ENCODE results near the gene SMAD3.

Gene SMAD3

DNA sequence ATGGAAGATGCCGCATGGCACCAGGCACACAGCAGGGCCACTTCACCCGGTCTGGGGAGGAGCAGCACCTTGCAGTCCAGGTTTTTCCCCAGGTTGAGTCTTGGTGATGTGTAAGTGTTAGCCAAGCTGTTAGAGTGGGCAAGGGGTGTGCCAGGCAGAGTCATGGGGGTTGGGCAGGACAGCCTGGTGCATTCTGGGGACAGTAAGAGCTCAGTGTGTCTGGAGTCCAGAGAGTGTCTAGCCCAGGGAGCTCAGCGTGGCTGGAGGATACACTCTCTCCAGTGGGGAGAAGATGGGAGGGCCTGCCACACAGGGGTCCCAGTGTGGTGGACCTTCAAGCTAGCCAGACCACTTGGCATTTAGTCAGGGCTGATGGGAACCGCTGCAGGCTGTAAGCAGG, 101.7 kb downstream of the SMAD3 start:
- ChIA-PET CTCF (interaction anchor here (1.1 to 1.4 kb wide), 2 partner anchors 19 to 220 kb away, joined by 3 to 4 read pairs; no protein-coding TSS in a partner anchor), POLR2A (no interaction called here)
- DNase-seq, result no peak
- no peak overlapping the region for H3K27ac ChIP-seq (ENCODE audit: insufficient read depth in 1 of 2, low read depth in 1 of 2, low read length in 2 of 2, poor library complexity in 1 of 2, severe bottlenecking in 2 of 2)
- H3K9me3 ChIP-seq (ENCODE audit: control extremely low read depth in 1 of 5, control insufficient read depth in 4 of 5, insufficient read depth in 2 of 5, low read depth in 1 of 5, low read length in 4 of 5), result no peaks in the 10 kb centered on the region
- H3K36me3 ChIP-seq (ENCODE audit: control insufficient read depth in 4 of 4, insufficient read depth in 4 of 4, low read length in 3 of 4), result peaks cover 3 to 69% (median 30%) of the 10 kb centered on the region in 4 experiments
- H3K27me3 ChIP-seq (replicated peaks in 2 of 5; ENCODE audit: control insufficient read depth in 4 of 5, insufficient read depth in 5 of 5, low read length in 4 of 5), result no peaks in the 10 kb centered on the region
- no peaks in the 10 kb centered on the region for H3K4me1 ChIP-seq (ENCODE audit: control extremely low read depth in 1 of 4, control insufficient read depth in 4 of 4, insufficient read depth in 4 of 4, low read length in 3 of 4)
- no peak overlapping the region for H3K4me3 ChIP-seq (ENCODE audit: control insufficient read depth in 1 of 7, extremely low read depth in 1 of 7, insufficient read depth in 4 of 7, low read depth in 2 of 7, low read length in 6 of 7)
- WGBS (ENCODE audit: insufficient coverage), result 92% methylated on average over 4 of the region's 4 CpGs

- ChIA-PET CTCF (interaction anchor here (1.3 kb wide), 1 partner anchor 70 kb away, joined by 3 read pairs; no protein-coding TSS in a partner anchor), POLR2A (no interaction called here)
- no peaks in the 10 kb centered on the region for H3K4me1 ChIP-seq (ENCODE audit: control extremely low read depth in 1 of 4, control insufficient read depth in 4 of 4, insufficient read depth in 4 of 4, low read length in 3 of 4)
- 90% methylated on average over 5 of the region's 6 CpGs for WGBS (ENCODE audit: insufficient coverage)
- DNase-seq, result no peak
- H3K4me3 ChIP-seq (ENCODE audit: control insufficient read depth in 1 of 7, extremely low read depth in 1 of 7, insufficient read depth in 4 of 7, low read depth in 2 of 7, low read length in 6 of 7), result no peak overlapping the region
- peaks cover 3 to 82% (median 38%) of the 10 kb centered on the region in 4 experiments for H3K36me3 ChIP-seq (ENCODE audit: control insufficient read depth in 4 of 4, insufficient read depth in 4 of 4, low read length in 3 of 4)
- H3K27me3 ChIP-seq (replicated peaks in 2 of 5; ENCODE audit: control insufficient read depth in 4 of 5, insufficient read depth in 5 of 5, low read length in 4 of 5), result no peaks in the 10 kb centered on the region
- H3K27ac ChIP-seq (ENCODE audit: insufficient read depth in 1 of 2, low read depth in 1 of 2, low read length in 2 of 2, poor library complexity in 1 of 2, severe bottlenecking in 2 of 2), result no peak overlapping the region
- H3K9me3 ChIP-seq (ENCODE audit: control extremely low read depth in 1 of 5, control insufficient read depth in 4 of 5, insufficient read depth in 2 of 5, low read depth in 1 of 5, low read length in 4 of 5), result no peaks in the 10 kb centered on the region
Measured at GRCh38 chr15:67168694-67169093, 103.3 kb downstream of the SMAD3 start.

GRCh38 chr15:67170143-67170925, 104.9 kb downstream of the SMAD3 start:
- Histone ChIP-seq H3K4me3 (ENCODE audit: control insufficient read depth in 1 of 7, extremely low read depth in 1 of 7, insufficient read depth in 4 of 7, low read depth in 2 of 7, low read length in 6 of 7) (no peak overlapping the region), H3K9me3 (ENCODE audit: control extremely low read depth in 1 of 5, control insufficient read depth in 4 of 5, insufficient read depth in 2 of 5, low read depth in 1 of 5, low read length in 4 of 5) (no peaks in the 10 kb centered on the region), H3K27ac (ENCODE audit: insufficient read depth in 1 of 2, low read depth in 1 of 2, low read length in 2 of 2, poor library complexity in 1 of 2, severe bottlenecking in 2 of 2) (no peak overlapping the region), H3K27me3 (replicated peaks in 2 of 5; ENCODE audit: control insufficient read depth in 4 of 5, insufficient read depth in 5 of 5, low read length in 4 of 5) (no peaks in the 10 kb centered on the region), H3K4me1 (ENCODE audit: control extremely low read depth in 1 of 4, control insufficient read depth in 4 of 4, insufficient read depth in 4 of 4, low read length in 3 of 4) (peaks cover 0 to 3% (median under 1%) of the 10 kb centered on the region in 4 experiments), H3K36me3 (ENCODE audit: control insufficient read depth in 4 of 4, insufficient read depth in 4 of 4, low read length in 3 of 4) (peaks cover 3 to 87% (median 44%) of the 10 kb centered on the region in 4 experiments)
- WGBS (ENCODE audit: insufficient coverage), result 94% methylated on average over 8 of the region's 12 CpGs
- CTCF ChIA-PET, result interaction anchor here (1.2 kb wide), 1 partner anchor 27 kb away, joined by 3 read pairs; no protein-coding TSS in a partner anchor
- DNase-seq, result no peak
- POLR2A ChIA-PET, result no interaction called here

DNA sequence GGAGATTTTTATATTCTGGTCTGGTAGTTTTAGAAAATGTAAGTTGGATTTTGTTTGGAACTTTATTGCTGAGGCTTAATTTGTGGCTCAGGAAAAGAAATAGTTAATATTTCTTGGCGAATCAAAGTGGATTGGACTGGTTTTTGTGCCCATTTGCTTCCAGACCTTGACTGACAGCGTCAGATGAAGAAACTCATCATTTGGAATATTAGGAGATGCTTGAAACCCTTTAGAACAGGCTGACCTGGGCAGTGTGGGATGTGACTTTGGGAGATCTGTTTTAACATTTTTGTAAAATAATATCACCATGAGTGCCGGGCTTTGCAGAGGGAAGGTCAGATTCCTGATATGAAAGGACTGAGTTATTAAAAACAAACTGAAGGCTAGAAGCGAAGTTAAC, 106.1 kb downstream of the SMAD3 start:
- H3K9me3 ChIP-seq (ENCODE audit: control extremely low read depth in 1 of 5, control insufficient read depth in 4 of 5, insufficient read depth in 2 of 5, low read depth in 1 of 5, low read length in 4 of 5), result no peaks in the 10 kb centered on the region
- POLR2A ChIA-PET, result no interaction called here
- no peak overlapping the region for H3K27ac ChIP-seq (ENCODE audit: insufficient read depth in 1 of 2, low read depth in 1 of 2, low read length in 2 of 2, poor library complexity in 1 of 2, severe bottlenecking in 2 of 2)
- no peaks in the 10 kb centered on the region for H3K27me3 ChIP-seq (replicated peaks in 2 of 5; ENCODE audit: control insufficient read depth in 4 of 5, insufficient read depth in 5 of 5, low read length in 4 of 5)
- CTCF ChIA-PET, result no interaction called here
- peaks cover 0 to 13% (median 5%) of the 10 kb centered on the region in 4 experiments for H3K4me1 ChIP-seq (ENCODE audit: control extremely low read depth in 1 of 4, control insufficient read depth in 4 of 4, insufficient read depth in 4 of 4, low read length in 3 of 4)
- no peak overlapping the region for H3K4me3 ChIP-seq (ENCODE audit: control insufficient read depth in 1 of 7, extremely low read depth in 1 of 7, insufficient read depth in 4 of 7, low read depth in 2 of 7, low read length in 6 of 7)
- DNase-seq, result no peak
- WGBS (ENCODE audit: insufficient coverage), result 96% methylated on average over 4 of the region's 4 CpGs
- peaks cover 3 to 86% (median 39%) of the 10 kb centered on the region in 4 experiments for H3K36me3 ChIP-seq (ENCODE audit: control insufficient read depth in 4 of 4, insufficient read depth in 4 of 4, low read length in 3 of 4)

DNA sequence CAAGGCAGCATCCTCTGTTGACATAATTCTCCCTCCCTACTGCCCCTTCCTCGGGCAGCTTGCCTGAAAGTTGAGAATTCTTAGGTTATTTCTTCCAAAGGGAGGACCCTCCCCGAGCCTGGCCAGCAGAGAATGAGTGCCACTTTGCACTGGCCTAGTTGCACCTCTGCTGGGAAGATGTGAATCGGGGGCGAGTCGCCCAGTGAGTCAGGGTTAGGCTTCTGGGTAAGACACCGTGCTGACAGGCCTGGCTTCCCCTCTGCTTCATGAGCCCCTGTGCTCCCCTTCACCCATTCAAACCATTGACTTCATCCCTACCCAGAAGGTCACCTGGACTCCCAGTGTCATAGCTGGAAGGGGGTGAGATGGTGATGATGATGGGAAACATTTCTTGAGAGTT, 106.8 kb downstream of the SMAD3 start:
- no peaks in the 10 kb centered on the region for H3K9me3 ChIP-seq (ENCODE audit: control extremely low read depth in 1 of 5, control insufficient read depth in 4 of 5, insufficient read depth in 2 of 5, low read depth in 1 of 5, low read length in 4 of 5)
- DNase-seq, result no peak
- H3K27me3 ChIP-seq (replicated peaks in 2 of 5; ENCODE audit: control insufficient read depth in 4 of 5, insufficient read depth in 5 of 5, low read length in 4 of 5), result no peaks in the 10 kb centered on the region
- 96% methylated on average over 5 of the region's 6 CpGs for WGBS (ENCODE audit: insufficient coverage)
- CTCF ChIA-PET, result no interaction called here
- POLR2A ChIA-PET, result no interaction called here
- H3K36me3 ChIP-seq (ENCODE audit: control insufficient read depth in 4 of 4, insufficient read depth in 4 of 4, low read length in 3 of 4), result peaks cover 0 to 83% (median 32%) of the 10 kb centered on the region in 4 experiments
- peaks cover 0 to 15% (median 5%) of the 10 kb centered on the region in 4 experiments for H3K4me1 ChIP-seq (ENCODE audit: control extremely low read depth in 1 of 4, control insufficient read depth in 4 of 4, insufficient read depth in 4 of 4, low read length in 3 of 4)
- H3K4me3 ChIP-seq (ENCODE audit: control insufficient read depth in 1 of 7, extremely low read depth in 1 of 7, insufficient read depth in 4 of 7, low read depth in 2 of 7, low read length in 6 of 7), result no peak overlapping the region
- H3K27ac ChIP-seq (ENCODE audit: insufficient read depth in 1 of 2, low read depth in 1 of 2, low read length in 2 of 2, poor library complexity in 1 of 2, severe bottlenecking in 2 of 2), result no peak overlapping the region

DNA sequence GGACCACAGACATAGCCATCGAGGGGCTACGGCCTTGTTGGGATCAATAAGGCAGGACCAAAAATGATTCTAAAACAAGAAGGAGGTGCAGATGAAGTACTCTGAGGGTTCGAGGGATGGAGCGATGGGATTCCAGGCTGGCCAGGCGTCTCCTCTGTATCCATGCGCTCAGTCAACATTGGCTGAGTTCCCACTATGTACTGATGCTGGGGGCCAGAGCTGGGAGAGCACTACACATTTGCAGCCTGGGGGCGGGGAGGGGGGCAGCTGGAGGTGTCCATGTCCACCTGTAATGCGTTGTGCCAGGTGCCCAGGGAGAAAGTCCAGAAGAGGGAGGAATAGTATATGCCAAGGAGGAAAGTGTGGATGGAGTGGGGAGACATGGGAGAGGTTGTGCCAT, 107.6 kb downstream of the SMAD3 start:
- Histone ChIP-seq H3K9me3 (ENCODE audit: control extremely low read depth in 1 of 5, control insufficient read depth in 4 of 5, insufficient read depth in 2 of 5, low read depth in 1 of 5, low read length in 4 of 5) (no peaks in the 10 kb centered on the region), H3K36me3 (ENCODE audit: control insufficient read depth in 4 of 4, insufficient read depth in 4 of 4, low read length in 3 of 4) (peaks cover 0 to 74% (median 28%) of the 10 kb centered on the region in 4 experiments), H3K4me1 (ENCODE audit: control extremely low read depth in 1 of 4, control insufficient read depth in 4 of 4, insufficient read depth in 4 of 4, low read length in 3 of 4) (peaks cover 0 to 20% (median 7%) of the 10 kb centered on the region in 4 experiments), H3K27me3 (replicated peaks in 2 of 5; ENCODE audit: control insufficient read depth in 4 of 5, insufficient read depth in 5 of 5, low read length in 4 of 5) (no peaks in the 10 kb centered on the region), H3K4me3 (ENCODE audit: control insufficient read depth in 1 of 7, extremely low read depth in 1 of 7, insufficient read depth in 4 of 7, low read depth in 2 of 7, low read length in 6 of 7) (no peak overlapping the region), H3K27ac (ENCODE audit: insufficient read depth in 1 of 2, low read depth in 1 of 2, low read length in 2 of 2, poor library complexity in 1 of 2, severe bottlenecking in 2 of 2) (no peak overlapping the region)
- no peak for DNase-seq
- WGBS (ENCODE audit: insufficient coverage), result 100% methylated on average over 7 of the region's 8 CpGs
- ChIA-PET CTCF (interaction anchor here (0.9 kb wide), 1 partner anchor 122 kb away, joined by 3 read pairs; no protein-coding TSS in a partner anchor), POLR2A (no interaction called here)

DNA sequence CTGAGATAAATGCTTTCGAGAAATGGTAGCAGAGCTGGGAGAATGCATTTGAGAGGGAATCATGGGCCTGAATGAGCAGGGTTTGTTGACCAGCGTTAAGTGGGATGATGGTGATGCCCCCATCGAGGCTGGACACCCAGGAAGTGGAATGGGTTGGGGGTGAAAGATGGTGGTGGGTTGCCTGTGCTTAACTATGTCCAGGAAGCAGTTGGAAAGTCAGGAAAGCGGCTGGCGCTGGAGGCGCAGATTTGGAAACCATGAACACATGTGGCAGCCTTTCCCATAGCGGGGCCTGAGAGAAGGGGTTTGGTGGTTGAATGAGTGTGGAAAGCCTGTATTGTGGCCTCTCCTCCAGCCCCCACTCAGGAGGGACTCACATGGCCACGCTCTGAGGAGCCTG, 108.4 kb downstream of the SMAD3 start:
- Histone ChIP-seq H3K4me1 (ENCODE audit: control extremely low read depth in 1 of 4, control insufficient read depth in 4 of 4, insufficient read depth in 4 of 4, low read length in 3 of 4) (peaks cover 0 to 21% (median 7%) of the 10 kb centered on the region in 4 experiments), H3K36me3 (ENCODE audit: control insufficient read depth in 4 of 4, insufficient read depth in 4 of 4, low read length in 3 of 4) (peaks cover 0 to 70% (median 27%) of the 10 kb centered on the region in 4 experiments), H3K9me3 (ENCODE audit: control extremely low read depth in 1 of 5, control insufficient read depth in 4 of 5, insufficient read depth in 2 of 5, low read depth in 1 of 5, low read length in 4 of 5) (no peaks in the 10 kb centered on the region), H3K27ac (ENCODE audit: insufficient read depth in 1 of 2, low read depth in 1 of 2, low read length in 2 of 2, poor library complexity in 1 of 2, severe bottlenecking in 2 of 2) (no peak overlapping the region), H3K27me3 (replicated peaks in 2 of 5; ENCODE audit: control insufficient read depth in 4 of 5, insufficient read depth in 5 of 5, low read length in 4 of 5) (no peaks in the 10 kb centered on the region), H3K4me3 (ENCODE audit: control insufficient read depth in 1 of 7, extremely low read depth in 1 of 7, insufficient read depth in 4 of 7, low read depth in 2 of 7, low read length in 6 of 7) (no peak overlapping the region)
- ChIA-PET POLR2A (no interaction called here), CTCF (interaction anchor here (0.9 kb wide), 1 partner anchor 122 kb away, joined by 3 read pairs; no protein-coding TSS in a partner anchor)
- no peak for DNase-seq
- WGBS (ENCODE audit: insufficient coverage), result 100% methylated on average over 2 of the region's 8 CpGs
